ENCODE data around the gene CPEB3. TPM values are rescaled to one million over a fixed set of nuclear protein-coding genes. Genes with fewer than 3 reads are reported as not detected.
"Not testable (repeated sequence)": the region's sequence is repeated elsewhere in the genome, so short reads cannot be mapped to it uniquely, and the experiment has no call there.

CPEB3 gene
- total RNA-seq, 2 donors from 2014 or later = 9.3 to 10.2 TPM

DNA sequence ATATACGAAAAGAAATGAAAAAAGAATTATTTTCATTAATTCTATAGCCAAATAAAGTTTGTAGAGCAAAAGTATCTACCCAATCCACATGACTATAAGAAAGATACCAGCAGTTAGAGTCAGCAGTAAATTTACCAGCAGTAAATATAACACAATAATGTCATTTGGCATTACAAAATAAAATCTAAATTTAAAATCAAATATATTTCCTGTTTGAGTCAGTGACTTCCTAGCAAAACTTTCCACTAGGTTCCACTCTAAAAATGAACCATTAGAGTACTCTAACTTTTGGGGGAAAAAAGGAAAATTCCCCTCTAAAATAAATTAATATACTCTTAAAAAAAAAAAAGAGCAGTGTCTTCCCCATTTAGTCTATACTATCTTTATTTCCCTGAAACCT, 144.8 kb downstream of the CPEB3 start:
- 82 to 87% methylated on average over 1 of the region's 1 CpG for WGBS, 2 donors
- H3K9me3 ChIP-seq = no peaks in the 10 kb centered on the region
- no peak for ATAC-seq
- peaks cover 22% of the 10 kb centered on the region for H3K4me1 ChIP-seq
- TF ChIP-seq POLR2A (IDR thresholded peaks at IDR 0.05) (no peak), CTCF (IDR thresholded peaks at IDR 0.05) (no peak)
- no peak for DNase-seq
- intact Hi-C loops (cut with DNase I) = no loop called here
- no peak overlapping the region for H3K4me3 ChIP-seq
- H3K27me3 ChIP-seq = no peaks in the 10 kb centered on the region
- H3K27ac ChIP-seq = peak overlapping the region in 1 of 4 donors; percentile 30
- H3K36me3 ChIP-seq (replicated peaks in 1 of 2; ENCODE audit: insufficient read depth in 1 of 2, low read depth in 2 of 2) = peaks cover 0 to 1% of the 10 kb centered on the region in 2 donors

GRCh38 chr10:92142949-92143348, 147.9 kb downstream of the CPEB3 start:
- 51 to 54% methylated on average over 3 of the region's 3 CpGs for WGBS, 2 donors
- Histone ChIP-seq H3K36me3 (replicated peaks in 1 of 2; ENCODE audit: insufficient read depth in 1 of 2, low read depth in 2 of 2) (peaks cover 0 to 1% of the 10 kb centered on the region in 2 donors), H3K27me3 (no peaks in the 10 kb centered on the region), H3K4me1 (peaks cover 18% of the 10 kb centered on the region), H3K4me3 (no peak overlapping the region), H3K9me3 (no peaks in the 10 kb centered on the region), H3K27ac (peak overlapping the region in 2 of 4 donors; percentile 10 to 24)
- TF ChIP-seq CTCF (IDR thresholded peaks at IDR 0.05) = no peak
- DNase-seq (no peak), ATAC-seq (no peak)
- intact Hi-C loops (cut with DNase I) = no loop called here

GRCh38 chr10:92142512-92142911, 148.4 kb downstream of the CPEB3 start:
- H3K27me3 ChIP-seq = no peaks in the 10 kb centered on the region
- ATAC-seq (no peak), DNase-seq (no peak)
- H3K27ac ChIP-seq = peak overlapping the region in 2 of 4 donors; percentile 10 to 24
- peaks cover 0 to 1% of the 10 kb centered on the region in 2 donors for H3K36me3 ChIP-seq (replicated peaks in 1 of 2; ENCODE audit: insufficient read depth in 1 of 2, low read depth in 2 of 2)
- H3K4me1 ChIP-seq = peaks cover 15% of the 10 kb centered on the region
- no peak overlapping the region for H3K4me3 ChIP-seq
- no peak for TF ChIP-seq POLR2A (IDR thresholded peaks at IDR 0.05)
- no peak for TF ChIP-seq CTCF (IDR thresholded peaks at IDR 0.05)
- H3K9me3 ChIP-seq = no peaks in the 10 kb centered on the region
- 57 to 60% methylated on average over 1 of the region's 1 CpG for whole genome bisulfite sequencing, 2 donors
- intact Hi-C loops (cut with DNase I) = no loop called here

- H3K36me3 ChIP-seq (replicated peaks in 1 of 2; ENCODE audit: insufficient read depth in 1 of 2, low read depth in 2 of 2); H3K9me3 ChIP-seq; H3K27me3 ChIP-seq; DNase-seq; ATAC-seq; intact Hi-C loops (cut with DNase I); H3K4me3 ChIP-seq; H3K27ac ChIP-seq: not testable (repeated sequence)
- H3K4me1 ChIP-seq = peaks cover 12% of the 10 kb centered on the region
- WGBS, 2 donors = 40% methylated on average over 1 of the region's 3 CpGs; no CpG with 5 or more reads in 1 of the 2 donors
Observed at GRCh38 chr10:92141147-92141546, 149.7 kb downstream of the CPEB3 start.

GRCh38 chr10:92134049-92134448, 156.8 kb downstream of the CPEB3 start:
- DNase-seq; H3K9me3 ChIP-seq; intact Hi-C loops (cut with DNase I); H3K27ac ChIP-seq; ATAC-seq; H3K27me3 ChIP-seq; H3K36me3 ChIP-seq (replicated peaks in 1 of 2; ENCODE audit: insufficient read depth in 1 of 2, low read depth in 2 of 2); H3K4me3 ChIP-seq; H3K4me1 ChIP-seq: not testable (repeated sequence)
- 36 to 60% methylated on average over 1 of the region's 1 CpG for WGBS, 2 donors

DNA sequence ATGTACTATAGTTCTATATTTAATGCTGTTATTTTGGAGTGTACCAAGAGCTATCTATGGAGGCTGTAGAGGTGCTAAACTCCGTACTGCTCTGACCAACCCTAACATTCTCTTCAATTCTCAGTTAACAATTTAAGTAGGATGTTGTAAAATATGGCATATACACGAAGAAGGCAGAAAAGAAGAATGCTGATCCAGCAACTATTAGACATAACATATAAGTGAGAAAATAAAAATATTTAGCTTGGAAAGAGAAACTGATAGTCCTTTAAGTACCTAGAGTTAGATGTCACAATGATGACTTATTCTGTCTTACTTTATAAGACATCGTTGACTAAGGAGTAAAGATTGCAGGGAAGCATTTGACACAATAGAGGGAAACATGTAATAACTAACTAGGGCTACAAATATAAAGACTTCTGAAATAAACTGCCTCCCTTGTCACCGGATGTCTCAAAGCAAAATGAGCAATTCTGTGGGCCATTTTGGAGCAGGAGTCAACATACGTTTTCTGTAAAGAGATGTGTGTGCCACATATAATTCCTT, 159.5 kb downstream of the CPEB3 start:
- no peak for TF ChIP-seq CTCF (IDR thresholded peaks at IDR 0.05)
- TF ChIP-seq POLR2A (IDR thresholded peaks at IDR 0.05) = no peak

More for the DNA sequence above, 159.5 kb downstream of the CPEB3 start:
- 86 to 91% methylated on average over 5 of the region's 5 CpGs for WGBS, 2 donors
- ATAC-seq (no peak), DNase-seq (no peak)
- Histone ChIP-seq H3K9me3 (no peaks in the 10 kb centered on the region), H3K4me1 (peaks cover 14% of the 10 kb centered on the region), H3K27me3 (no peaks in the 10 kb centered on the region), H3K4me3 (no peak overlapping the region), H3K27ac (no peak overlapping the region), H3K36me3 (replicated peaks in 1 of 2; ENCODE audit: insufficient read depth in 1 of 2, low read depth in 2 of 2) (no peaks in the 10 kb centered on the region)
- intact Hi-C loops (cut with DNase I) = no loop called here

Measured in body of pancreas (tissue), 4 donors.